T-helper 22 cell (primary cell): Measurements from ENCODE around the gene HACD1.

ENCODE experiments used
- DNase-seq: peaks from one replicate; pipeline ENCODE4 v3.0.0-alpha.2; 2020; ENCODE audit warnings: low read depth

Gene HACD1

GRCh38 chr10:17578603-17579002, 38.6 kb downstream of the HACD1 start:
- DNase-seq, result no peak

- DNase-seq, result no peak
Measured at GRCh38 chr10:17576768-17577167, 40.4 kb downstream of the HACD1 start.

- no peak for DNase-seq
Measured at GRCh38 chr10:17564911-17565310, 52.3 kb downstream of the HACD1 start.

GRCh38 chr10:17563452-17563851, 53.7 kb downstream of the HACD1 start:
- no peak for DNase-seq

- DNase-seq, result no peak
Measured at GRCh38 chr10:17562614-17563013, 54.6 kb downstream of the HACD1 start.

- no peak for DNase-seq
Measured at GRCh38 chr10:17561111-17561510, 56.1 kb downstream of the HACD1 start.

- no peak for DNase-seq
Measured at GRCh38 chr10:17557459-17557858, 59.7 kb downstream of the HACD1 start.

GRCh38 chr10:17548770-17549169, 68.4 kb downstream of the HACD1 start:
- DNase-seq, result no peak

- no peak for DNase-seq
Measured at GRCh38 chr10:17548162-17548561, 69.0 kb downstream of the HACD1 start.

- DNase-seq, result no peak
Measured at GRCh38 chr10:17547060-17547459, 70.1 kb downstream of the HACD1 start.

GRCh38 chr10:17544465-17544864, 72.7 kb downstream of the HACD1 start:
- DNase-seq, result no peak
